DMS 273 treated with DMSO at 0.1 percent for 48 hours (cell line): Measurements from ENCODE around the gene DCAKD.

ENCODE experiments used
- DNase-seq: peaks from one replicate; lab custom pipeline; 2025; lab: John Stamatoyannopoulos, UW

DCAKD gene

DNA sequence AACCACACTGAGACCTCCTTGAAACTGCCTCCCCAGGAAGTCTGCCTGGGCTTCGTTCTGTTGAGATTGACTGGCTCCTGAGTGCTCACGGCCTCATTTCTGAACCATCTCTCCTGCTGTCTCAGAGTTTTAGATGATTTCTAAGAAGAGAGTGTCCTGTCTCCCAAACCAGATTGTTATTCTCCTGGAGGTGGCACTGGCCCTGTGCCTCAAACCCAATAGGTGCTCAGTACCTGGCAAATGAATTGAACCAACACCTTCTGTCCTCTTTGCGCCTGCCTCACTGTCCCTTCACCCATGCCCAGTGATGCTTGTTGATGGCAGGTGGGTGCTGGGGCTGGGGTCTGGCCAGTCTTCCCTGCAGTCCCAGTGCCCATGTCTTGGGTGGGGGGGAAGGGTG is 47.0 kb downstream of the DCAKD start:
- DNase-seq: no peak

- DNase-seq: no peak
These were observed 47.6 kb downstream of the DCAKD start for GRCh38 chr17:45003877-45004276.

- no peak for DNase-seq
These were observed 50.1 kb downstream of the DCAKD start for GRCh38 chr17:45001310-45001709.

- DNase-seq: no peak
These were observed 52.0 kb downstream of the DCAKD start for GRCh38 chr17:44999433-44999832.

- no peak for DNase-seq
These were observed 52.8 kb downstream of the DCAKD start for GRCh38 chr17:44998646-44999045.

GRCh38 chr17:44997733-44998520 is 53.5 kb downstream of the DCAKD start:
- DNase-seq: peak; percentile 30

- DNase-seq: no peak
These were observed 55.1 kb downstream of the DCAKD start for GRCh38 chr17:44996304-44996703.

DNA sequence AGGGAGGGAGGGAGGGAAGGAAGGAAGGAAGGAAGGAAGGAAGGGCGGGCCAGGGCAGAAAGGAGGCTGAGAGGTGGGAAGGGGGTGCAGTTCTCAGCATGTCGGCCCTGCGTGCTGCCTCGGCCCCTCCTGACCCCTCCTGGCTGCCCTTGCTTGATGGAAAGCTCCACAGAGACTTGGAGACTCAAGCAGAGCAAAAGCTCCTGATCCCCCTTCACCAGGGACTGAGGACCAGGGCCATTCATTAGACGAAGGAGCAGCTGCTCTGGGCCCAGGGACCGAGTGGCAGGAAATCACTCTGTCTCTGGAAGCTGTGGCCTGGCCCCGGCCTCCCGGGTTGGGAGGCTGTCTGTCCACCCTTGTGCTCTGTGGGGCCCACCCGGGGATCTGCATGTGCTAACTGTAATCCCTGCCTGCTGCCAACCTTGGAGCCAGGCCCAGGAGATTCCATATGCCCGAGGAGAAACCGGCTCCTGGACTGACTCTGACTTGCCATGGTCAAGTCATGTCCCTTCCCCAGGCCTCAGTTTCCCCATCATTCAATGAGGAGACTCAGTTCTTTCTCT is 55.9 kb downstream of the DCAKD start:
- DNase-seq: peak; percentile 47

- no peak for DNase-seq
These were observed 59.0 kb downstream of the DCAKD start for GRCh38 chr17:44992242-44992939.

DNA sequence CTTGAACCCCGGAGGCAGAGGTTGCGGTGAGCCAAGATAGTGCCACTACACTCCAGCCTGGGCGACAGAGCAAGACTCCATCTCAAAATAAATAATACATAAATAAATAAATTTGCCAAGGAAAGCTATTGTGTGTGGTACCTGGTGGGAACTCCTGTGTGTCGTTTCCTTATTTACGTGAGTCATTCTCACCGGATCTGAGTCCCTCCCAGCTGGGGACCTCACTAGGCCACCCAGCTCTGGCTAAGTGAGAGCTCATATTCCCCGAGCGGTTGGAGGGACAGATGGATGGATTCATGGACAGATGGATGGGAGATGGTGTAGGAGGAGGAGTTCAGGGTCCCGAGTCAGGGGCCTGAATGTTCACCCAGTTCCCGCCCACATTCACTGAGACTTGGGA is 60.4 kb downstream of the DCAKD start:
- peak; percentile 76 for DNase-seq

DNA sequence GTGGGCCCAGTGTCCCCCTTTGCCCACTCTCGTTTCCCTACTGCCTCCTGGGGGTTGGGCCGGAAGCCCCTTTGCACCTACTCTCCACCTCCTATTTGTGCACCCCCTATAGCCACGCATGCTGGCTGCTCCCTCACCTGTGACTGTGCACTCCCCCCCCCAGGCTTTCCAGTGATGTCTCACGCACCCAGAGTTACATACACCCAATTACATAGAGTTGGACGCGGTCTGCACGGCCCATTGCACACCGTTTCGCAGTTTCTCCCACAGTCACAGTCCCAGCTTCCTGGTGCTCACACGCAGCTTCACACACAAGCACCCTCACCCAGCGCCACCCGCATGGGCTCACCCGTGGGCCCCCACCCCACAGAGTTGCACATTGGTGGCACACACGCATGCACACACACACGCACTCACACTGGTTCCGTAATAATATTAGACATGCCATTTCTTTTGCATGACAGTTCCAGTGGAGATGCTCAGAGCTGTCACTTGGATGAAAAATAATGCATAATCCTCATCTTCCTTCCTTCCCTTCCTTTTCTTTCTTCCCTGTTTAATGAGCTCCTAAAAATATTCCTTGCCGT is 61.8 kb downstream of the DCAKD start:
- DNase-seq: no peak

GRCh38 chr17:44988044-44988942 is 63.1 kb downstream of the DCAKD start:
- DNase-seq: no peak

DNA sequence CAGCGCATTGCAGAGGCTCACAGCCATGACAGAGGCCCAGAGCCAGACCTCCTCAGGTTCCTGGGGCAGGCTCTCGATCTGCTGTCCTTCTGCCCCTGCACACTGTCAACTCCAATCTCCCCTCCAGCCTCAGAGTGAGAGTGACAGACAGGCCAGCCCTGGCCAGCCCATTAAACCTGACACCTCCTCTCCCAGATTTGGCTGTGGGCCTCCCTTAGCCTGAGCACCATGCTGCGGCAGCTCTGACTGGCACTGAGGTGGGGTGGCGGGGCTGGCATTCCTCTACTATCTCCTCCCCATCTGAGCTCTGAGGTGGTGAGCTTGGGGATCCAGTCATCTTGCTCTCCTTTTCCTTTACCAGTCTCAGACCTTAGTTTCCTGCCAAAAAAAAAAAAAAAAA is 67.9 kb downstream of the DCAKD start:
- no peak for DNase-seq

GRCh38 chr17:44982113-44982702 is 69.2 kb downstream of the DCAKD start:
- DNase-seq: no peak

DNA sequence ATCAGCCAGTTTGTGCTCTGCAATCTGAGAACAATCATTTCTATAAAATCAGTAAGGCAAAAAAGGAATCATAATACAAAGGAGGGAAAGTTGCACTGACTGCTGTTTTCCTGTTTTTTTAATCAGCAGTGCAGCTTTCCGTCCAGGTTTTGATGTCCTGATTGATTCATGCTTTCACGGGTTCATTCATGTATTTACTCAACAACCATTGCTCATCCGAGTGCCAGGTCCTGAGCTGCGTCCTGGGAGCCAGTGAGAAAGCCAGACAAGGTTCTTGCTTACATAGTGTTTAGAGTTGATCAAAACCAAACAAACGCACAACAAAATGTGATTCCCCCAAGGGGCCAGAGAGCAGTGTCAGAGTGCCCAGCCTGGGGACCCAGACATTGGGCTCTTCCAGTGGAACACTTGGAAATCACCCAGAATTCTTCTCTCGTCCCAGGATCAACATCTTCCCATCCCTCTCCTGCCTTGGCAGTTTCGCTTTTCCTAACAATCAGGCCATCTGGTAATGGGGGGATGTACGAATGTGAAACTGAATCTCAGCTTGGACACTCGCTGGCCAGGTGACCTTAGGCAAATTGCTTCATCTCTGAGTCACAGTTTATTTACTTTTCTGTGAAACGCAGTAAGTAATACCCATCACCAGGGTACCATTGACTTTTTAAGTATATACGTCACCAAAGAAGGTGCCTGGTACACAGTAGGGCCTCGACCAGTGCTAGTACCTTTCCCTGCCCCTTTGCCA is 70.0 kb downstream of the DCAKD start:
- no peak for DNase-seq

- peak; percentile 59 for DNase-seq
These were observed 71.9 kb downstream of the DCAKD start for GRCh38 chr17:44979426-44979995.

- no peak for DNase-seq
These were observed 72.6 kb downstream of the DCAKD start for GRCh38 chr17:44978807-44979206.

- no peak for DNase-seq
These were observed 73.5 kb downstream of the DCAKD start for GRCh38 chr17:44977814-44978550.

DNA sequence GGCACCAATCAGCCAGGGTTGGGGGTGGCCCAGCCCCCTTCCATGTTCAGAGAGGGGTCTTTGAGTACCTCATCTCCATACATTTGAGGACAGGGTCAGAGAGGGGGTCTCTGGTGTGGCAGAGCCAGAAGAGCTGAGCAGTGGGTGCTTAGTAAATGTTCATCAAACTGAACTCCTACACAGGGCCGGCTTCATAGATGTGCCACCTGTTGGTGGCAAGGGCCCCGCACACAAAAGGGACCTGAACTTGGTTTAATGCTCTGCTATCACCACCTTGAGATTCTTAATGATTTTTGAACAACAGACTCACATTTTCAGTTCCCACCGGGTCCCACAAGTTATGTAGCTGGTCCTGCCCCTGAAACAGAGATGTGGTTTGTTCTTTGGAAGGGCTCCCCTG is 74.4 kb downstream of the DCAKD start:
- no peak for DNase-seq

- DNase-seq: no peak
These were observed 75.2 kb downstream of the DCAKD start for GRCh38 chr17:44976206-44976605.
